H1 (cell line): Measurements from ENCODE around the gene ATOH8. TPM values are rescaled to one million over a fixed set of nuclear protein-coding genes. Genes with fewer than 3 reads are reported as not detected.

ENCODE experiments used
- CTCF ChIA-PET: fragments of 300-600 bp; sonication (Branson Sonifier 250); formaldehyde crosslinking; loops from one replicate; lab custom pipeline; 2021; ENCODE audit not compliant: partially characterized antibody; lab: Charles Lee
- POLR2A ChIA-PET: fragments of 300-600 bp; sonication (Branson Sonifier 250); formaldehyde crosslinking; loops from one replicate; lab custom pipeline; 2021; ENCODE audit warnings: inconsistent platforms; ENCODE audit not compliant: partially characterized antibody; lab: Charles Lee
- DNase-seq, 2 experiments: peaks; one replicate each; pipeline versions ENCODE4 v3.0.0 to v3.0.0-alpha.2; 2010 to 2022; ENCODE audit warnings: low spot score in 2 of 2, low read depth in 1 of 2, mixed read lengths in 1 of 2
- FAIRE-seq: peaks from 2 replicates; lab custom pipeline; 2011; peaks lifted over from hg19 to GRCh38; lab: Jason Lieb, UNC
- H2AFZ ChIP-seq: 2 replicates; pipeline ENCODE4 v1.8.1; 2012; ENCODE audit warnings: low read length, inconsistent platforms
- H2AK5ac ChIP-seq: 2 replicates; pipeline ENCODE4 v1.6.1; 2013; ENCODE audit warnings: low read depth, low read length
- H2BK120ac ChIP-seq: replicated peaks from 2 replicates; pipeline ENCODE3; 2013; ENCODE audit warnings: low read depth, low read length, inconsistent platforms
- H2BK12ac ChIP-seq: 2 replicates; pipeline ENCODE4 v1.6.1; 2013; ENCODE audit warnings: low read depth, low read length
- H2BK15ac ChIP-seq: 2 replicates; pipeline ENCODE4 v1.6.1; 2013; ENCODE audit warnings: low read length
- H2BK20ac ChIP-seq: 2 replicates; pipeline ENCODE4 v1.6.1; 2013; ENCODE audit warnings: low read length
- H2BK5ac ChIP-seq: 2 replicates; pipeline ENCODE4 v1.6.1; 2013; ENCODE audit warnings: low read depth, low read length
- H3K14ac ChIP-seq: 2 replicates; pipeline ENCODE4 v1.6.1; 2013; ENCODE audit warnings: inconsistent platforms; ENCODE audit not compliant: insufficient read length
- H3K18ac ChIP-seq: 2 replicates; pipeline ENCODE4 v1.6.1; 2013; ENCODE audit warnings: low read length; ENCODE audit errors: extremely low read depth
- H3K23ac ChIP-seq: 2 replicates; pipeline ENCODE4 v1.6.1; 2013; ENCODE audit warnings: inconsistent platforms; ENCODE audit not compliant: insufficient read length
- H3K23me2 ChIP-seq: 2 replicates; pipeline ENCODE4 v1.6.1; 2013; ENCODE audit warnings: low read depth, low read length
- H3K27ac ChIP-seq: 2 replicates; pipeline ENCODE4 v1.6.1; 2011; ENCODE audit warnings: low read depth, low read length, inconsistent platforms
- H3K27me3 ChIP-seq, 4 experiments: replicated peaks in 1 of 4; 1 replicate in 1 of 4; 2 replicates in 3 of 4; pipeline versions ENCODE4 v1.6.1 to v1.8.1; 2011 to 2013; ENCODE audit warnings: low read length in 3 of 4, mild to moderate bottlenecking in 3 of 4, inconsistent platforms in 2 of 4, mixed read lengths in 2 of 4, moderate library complexity in 1 of 4; ENCODE audit not compliant: control insufficient read depth in 3 of 4, insufficient read depth in 3 of 4; ENCODE audit errors: extremely low read depth in 1 of 4
- H3K36me3 ChIP-seq, 4 experiments: 2 replicates each; pipeline versions ENCODE4 v1.6.1 to v1.8.1; 2011 to 2013; ENCODE audit warnings: mild to moderate bottlenecking in 4 of 4, low read length in 3 of 4, moderate library complexity in 2 of 4, control low read depth in 1 of 4, inconsistent platforms in 1 of 4; ENCODE audit not compliant: insufficient read depth in 4 of 4, control insufficient read depth in 2 of 4
- H3K4ac ChIP-seq: replicated peaks from 2 replicates; pipeline ENCODE3; 2013; ENCODE audit warnings: low read length, low read depth, mixed read lengths, inconsistent platforms; ENCODE audit not compliant: insufficient read length
- H3K4me1 ChIP-seq, 4 experiments: replicated peaks in 1 of 4; 1 replicate in 1 of 4; 2 replicates in 3 of 4; pipeline versions ENCODE4 v1.6.1 to v1.8.1; 2011 to 2013; ENCODE audit warnings: low read length in 3 of 4, inconsistent platforms in 2 of 4, mixed read lengths in 1 of 4; ENCODE audit not compliant: insufficient read depth in 4 of 4, control insufficient read depth in 3 of 4
- H3K4me2 ChIP-seq, 2 experiments: 2 replicates each; pipeline versions ENCODE4 v1.6.1 to v1.8.1; 2011 to 2013; ENCODE audit warnings: low read depth in 2 of 2, low read length in 2 of 2, control low read depth in 1 of 2, inconsistent platforms in 1 of 2, mild to moderate bottlenecking in 1 of 2; ENCODE audit not compliant: insufficient read depth in 1 of 2
- H3K4me3 ChIP-seq, 4 experiments: fragments of 200-600, 300-600 bp in 1 of 4; sonication (generic), shearing (Covaris generic), sonication (Bioruptor Twin) in 1 of 4; 2 replicates each; pipeline versions ENCODE4 v1.5.1 to v1.8.1; 2011 to 2016; ENCODE audit warnings: low read length in 4 of 4, low read depth in 3 of 4, control low read depth in 2 of 4, inconsistent platforms in 2 of 4, mild to moderate bottlenecking in 2 of 4, mixed read lengths in 1 of 4, moderate library complexity in 1 of 4; ENCODE audit not compliant: insufficient read depth in 2 of 4; ENCODE audit errors: extremely low read depth in 1 of 4
- H3K56ac ChIP-seq: replicated peaks from 2 replicates; pipeline ENCODE3; 2013; ENCODE audit warnings: low read depth, mild to moderate bottlenecking, mixed read lengths, low read length, inconsistent platforms; ENCODE audit not compliant: insufficient read length
- H3K79me1 ChIP-seq: 2 replicates; pipeline ENCODE4 v1.6.1; 2013; ENCODE audit warnings: low read depth, low read length, control low read depth
- H3K79me2 ChIP-seq, 2 experiments: 2 replicates each; pipeline versions ENCODE4 v1.6.1 to v1.8.1; 2012 to 2013; ENCODE audit warnings: low read length in 2 of 2, mild to moderate bottlenecking in 2 of 2, inconsistent platforms in 1 of 2; ENCODE audit not compliant: insufficient read depth in 2 of 2, control insufficient read depth in 1 of 2
- H3K9ac ChIP-seq, 4 experiments: replicated peaks in 1 of 4; 1 replicate in 1 of 4; 2 replicates in 3 of 4; pipeline versions ENCODE4 v1.6.1 to v1.8.1; 2011 to 2013; ENCODE audit warnings: low read depth in 3 of 4, low read length in 3 of 4, control low read depth in 2 of 4, mild to moderate bottlenecking in 2 of 4, moderate library complexity in 2 of 4, inconsistent platforms in 1 of 4; ENCODE audit errors: extremely low read depth in 1 of 4
- H3K9me3 ChIP-seq, 2 experiments: 2 replicates each; pipeline versions ENCODE4 v1.6.1 to v1.8.1; 2012 to 2013; ENCODE audit warnings: mild to moderate bottlenecking in 2 of 2, moderate library complexity in 2 of 2, control low read depth in 1 of 2, inconsistent platforms in 1 of 2, low read depth in 1 of 2, low read length in 1 of 2, mixed read lengths in 1 of 2; ENCODE audit not compliant: insufficient read depth in 2 of 2
- H4K20me1 ChIP-seq, 2 experiments: replicated peaks in 1 of 2; 2 replicates each; pipeline versions ENCODE3 to v1.8.1; 2011 to 2013; ENCODE audit warnings: inconsistent platforms in 2 of 2, low read length in 2 of 2, mild to moderate bottlenecking in 1 of 2; ENCODE audit not compliant: insufficient read depth in 2 of 2, control insufficient read depth in 1 of 2
- H4K5ac ChIP-seq: 2 replicates; pipeline ENCODE4 v1.6.1; 2013; ENCODE audit warnings: low read length, low read depth, mixed read lengths, inconsistent platforms; ENCODE audit not compliant: insufficient read length
- H4K8ac ChIP-seq: 2 replicates; pipeline ENCODE4 v1.8.0; 2013; ENCODE audit warnings: mild to moderate bottlenecking, moderate library complexity, low read length, inconsistent platforms; ENCODE audit not compliant: insufficient read depth; ENCODE audit errors: extremely low read depth
- H4K91ac ChIP-seq: replicated peaks from 2 replicates; pipeline ENCODE3; 2013; ENCODE audit warnings: low read length, mixed read lengths, inconsistent platforms; ENCODE audit not compliant: insufficient read length
- SIN3A ChIP-seq, 2 experiments: IDR thresholded peaks in 1 of 2; conservative IDR thresholded peaks in 1 of 2; 2 replicates each; pipeline ENCODE4 v1.6.1; 2011 to 2012; ENCODE audit warnings: low read length in 2 of 2, improper control_type of control experiment in 1 of 2, low read depth in 1 of 2, mild to moderate bottlenecking in 1 of 2
- WGBS, 2 experiments: shearing (Covaris generic) in 1 of 2; methylation state at CpG; one replicate each; pipeline versions ENCODE4 v1.1.6 to v1.1.7; 2013 to 2015; ENCODE audit warnings: low lambda C conversion rate in 2 of 2, mixed read lengths in 2 of 2, inconsistent platforms in 1 of 2, low coverage in 1 of 2, missing lambda C conversion rate in 1 of 2; ENCODE audit not compliant: insufficient replicate concordance in 2 of 2, insufficient coverage in 1 of 2, insufficient read length in 1 of 2; ENCODE audit errors: extremely low coverage in 1 of 2, missing lambda C conversion rate in 1 of 2; 5-methylcytosine and 5-hydroxymethylcytosine counted together
- polyA plus RNA-seq, 7 experiments: library from polyadenylated mRNA; depleted of rRNA in 3 of 7; stranded (reverse) in 5 of 7; unstranded in 2 of 7; fragments of >200 nt in 5 of 7; fragments of 200-250 nt in 2 of 7; gene quantifications; 1 replicate in 5 of 7; 2 replicates in 1 of 7; 4 replicates in 1 of 7; pipeline versions ENCODE4 v1.2.1 to v1.2.3, GENCODE V29; 2011 to 2013; ENCODE audit warnings: missing spikeins in 2 of 7, mixed read lengths in 2 of 7
- total RNA-seq: library from RNA; stranded (reverse); fragmentation: NEBNext Ultra II Directional; extraction: Animal tissue kit (Norgen Biotek cat#: 25700); gene quantifications from 2 replicates; pipeline ENCODE4 v1.2.1, GENCODE V29; 2021

ATOH8 gene
- total and polyA plus RNA-seq, 2 of the 8 experiments (the other 6 are each of a cell fraction or from before 2014, with no cell fraction given) = 0.50 to 0.53 TPM

DNA sequence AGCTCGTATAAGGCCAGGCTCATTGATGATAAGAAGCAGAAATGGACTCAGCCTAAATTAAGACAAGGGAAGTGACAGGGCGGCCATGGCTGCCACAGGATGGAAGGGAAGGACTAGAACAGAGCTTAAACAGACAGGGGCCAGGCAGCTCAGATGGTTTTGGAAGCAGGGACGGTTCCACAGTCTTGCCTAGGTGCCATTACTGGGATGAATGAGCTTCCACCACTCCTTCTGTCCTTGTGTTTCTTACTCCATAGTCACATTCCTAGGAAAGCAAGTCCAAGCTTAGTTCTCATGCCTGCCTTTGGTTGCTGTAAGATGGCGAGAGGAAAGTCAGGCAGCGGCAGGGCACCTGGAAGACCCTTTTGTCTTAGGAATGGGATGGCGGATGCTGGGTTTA, 47.7 kb upstream of the ATOH8 start:
- Histone ChIP-seq H2BK5ac (no peak overlapping the region), H3K4me3 (no peak overlapping the region), H3K4me2 (no peak overlapping the region), H2BK12ac (0 out of 2 replicates have a peak overlapping the region, but pooled peaks have one; percentile 19), H3K4me1 (peaks cover 0 to 4% (median 3%) of the 10 kb centered on the region in 4 experiments; a peak in 3 of 7 replicates), H4K5ac (no peak overlapping the region), H3K23me2 (no peaks in the 10 kb centered on the region), H3K9me3 (no peaks in the 10 kb centered on the region), H2AFZ (no peak overlapping the region), H4K91ac (peak overlapping the region; percentile 29), H3K9ac (no peak overlapping the region), H3K36me3 (no peaks in the 10 kb centered on the region), H3K79me1 (no peaks in the 10 kb centered on the region), H2BK20ac (no peak overlapping the region), H3K27ac (no peak overlapping the region), H2BK120ac (no peak overlapping the region), H3K56ac (no peak overlapping the region), H3K4ac (no peak overlapping the region), H3K79me2 (no peaks in the 10 kb centered on the region), H2BK15ac (no peak overlapping the region), H3K14ac (no peak overlapping the region), H3K23ac (no peak overlapping the region), H3K18ac (no peak overlapping the region), H3K27me3 (no peaks in the 10 kb centered on the region; a peak in 1 of 7 replicates), H2AK5ac (no peak overlapping the region), H4K8ac (no peak overlapping the region), H4K20me1 (no peaks in the 10 kb centered on the region)
- 81% methylated on average over 6 of the region's 6 CpGs; no CpG with 5 or more reads in 1 of the 2 experiments for WGBS, 2 experiments
- TF ChIP-seq SIN3A (conservative IDR thresholded peaks at IDR 0.05 in 1 of 2, IDR thresholded peaks at IDR 0.05 in 1 of 2; ENCODE audit: low read depth in 1 of 2, low read length in 2 of 2) = no peak
- no peak for DNase-seq
- CTCF ChIA-PET = interaction anchor here (0.8 to 7.4 kb wide), 23 partner anchors 9 to 546 kb away, joined by 3 to 80 read pairs (median 6); partner anchors contain the start of gene GNLY
- POLR2A ChIA-PET = interaction anchor here (0.6 to 2.5 kb wide), 3 partner anchors 26 to 66 kb away, joined by 3 to 10 read pairs (median 3); no protein-coding TSS in a partner anchor
- no peak for FAIRE-seq
